Measurements from ENCODE around the gene HIGD2A. TPM values are rescaled to one million over a fixed set of nuclear protein-coding genes. Genes with fewer than 3 reads are reported as not detected.

Gene HIGD2A
- total RNA-seq, 4 donors from 2014 or later: 54.3 to 96.3 (median 85.1) TPM

- Histone ChIP-seq H3K9me3 (no peaks in the 10 kb centered on the region), H3K4me1 (no peaks in the 10 kb centered on the region), H3K27me3 (no peaks in the 10 kb centered on the region), H3K27ac (no peak overlapping the region), H3K4me3 (no peak overlapping the region), H3K36me3 (no peaks in the 10 kb centered on the region)
- TF ChIP-seq POLR2A (IDR thresholded peaks at IDR 0.05) (no peak), CTCF (IDR thresholded peaks at IDR 0.05) (no peak), EP300 (IDR thresholded peaks at IDR 0.05) (no peak)
- no peak for DNase-seq (ENCODE audit: low spot score in 2 of 2)
- WGBS, 2 donors: 89 to 90% methylated on average over 1 of the region's 1 CpG
These were observed 38.3 kb downstream of the HIGD2A start for GRCh38 chr5:176426876-176427275.

GRCh38 chr5:176427971-176428370 is 39.4 kb downstream of the HIGD2A start:
- WGBS, 2 donors: 57 to 62% methylated on average over 4 of the region's 4 CpGs
- H3K27me3 ChIP-seq: no peaks in the 10 kb centered on the region
- H3K9me3 ChIP-seq: no peaks in the 10 kb centered on the region
- DNase-seq (ENCODE audit: low spot score in 2 of 2): no peak
- H3K27ac ChIP-seq: no peak overlapping the region
- TF ChIP-seq POLR2A (IDR thresholded peaks at IDR 0.05) (no peak), CTCF (IDR thresholded peaks at IDR 0.05) (no peak), EP300 (IDR thresholded peaks at IDR 0.05) (no peak)
- H3K36me3 ChIP-seq: no peaks in the 10 kb centered on the region
- no peak overlapping the region for H3K4me3 ChIP-seq
- H3K4me1 ChIP-seq: no peaks in the 10 kb centered on the region

GRCh38 chr5:176429972-176430371 is 41.4 kb downstream of the HIGD2A start:
- H3K4me1 ChIP-seq: no peaks in the 10 kb centered on the region
- 36 to 63% methylated on average over 4 of the region's 4 CpGs for WGBS, 2 donors
- no peaks in the 10 kb centered on the region for H3K9me3 ChIP-seq
- H3K4me3 ChIP-seq: no peak overlapping the region
- DNase-seq (ENCODE audit: low spot score in 2 of 2): no peak
- H3K36me3 ChIP-seq: no peaks in the 10 kb centered on the region
- no peaks in the 10 kb centered on the region for H3K27me3 ChIP-seq
- no peak for TF ChIP-seq EP300 (IDR thresholded peaks at IDR 0.05)
- TF ChIP-seq POLR2A (IDR thresholded peaks at IDR 0.05): no peak
- no peak for TF ChIP-seq CTCF (IDR thresholded peaks at IDR 0.05)
- H3K27ac ChIP-seq: no peak overlapping the region

- DNase-seq (ENCODE audit: low spot score in 2 of 2): no peak
- no peak for TF ChIP-seq EP300 (IDR thresholded peaks at IDR 0.05)
- no peak for TF ChIP-seq POLR2A (IDR thresholded peaks at IDR 0.05)
- no peak for TF ChIP-seq CTCF (IDR thresholded peaks at IDR 0.05)
- no peaks in the 10 kb centered on the region for H3K27me3 ChIP-seq
- no peaks in the 10 kb centered on the region for H3K36me3 ChIP-seq
- no peak overlapping the region for H3K4me3 ChIP-seq
- H3K4me1 ChIP-seq: peaks cover 0 to 10% (median 0%) of the 10 kb centered on the region in 4 donors
- 91 to 94% methylated on average over 5 of the region's 5 CpGs for WGBS, 2 donors
- no peak overlapping the region for H3K27ac ChIP-seq
- H3K9me3 ChIP-seq: no peaks in the 10 kb centered on the region
These were observed 44.2 kb downstream of the HIGD2A start for GRCh38 chr5:176432707-176433106.

- H3K4me1 ChIP-seq: peaks cover 0 to 10% (median 0%) of the 10 kb centered on the region in 4 donors
- 23 to 40% methylated on average over 5 of the region's 5 CpGs for WGBS, 2 donors
- H3K27ac ChIP-seq: peak overlapping the region in 1 of 4 donors; percentile 3
- DNase-seq (ENCODE audit: low spot score in 2 of 2): no peak
- TF ChIP-seq CTCF (IDR thresholded peaks at IDR 0.05): no peak
- no peak for TF ChIP-seq POLR2A (IDR thresholded peaks at IDR 0.05)
- TF ChIP-seq EP300 (IDR thresholded peaks at IDR 0.05): no peak
- H3K27me3 ChIP-seq: no peaks in the 10 kb centered on the region
- H3K9me3 ChIP-seq: no peaks in the 10 kb centered on the region
- H3K4me3 ChIP-seq: no peak overlapping the region
- H3K36me3 ChIP-seq: no peaks in the 10 kb centered on the region
These were observed 48.1 kb downstream of the HIGD2A start for GRCh38 chr5:176436656-176437055.
